Subcutaneous adipose tissue (tissue), 4 donors: ENCODE results near the gene PRPF38A. TPM values are rescaled to one million over a fixed set of nuclear protein-coding genes. Genes with fewer than 3 reads are reported as not detected.

ENCODE experiments used
- CTCF ChIP-seq: fragments of 450-650 bp; IDR thresholded peaks from one replicate; pipeline ENCODE4 v1.5.1; 2016; ENCODE audit warnings: low read depth, mild to moderate bottlenecking, control low read depth, antibody characterized with exemption, moderate library complexity
- total RNA-seq, 4 donors: library from RNA; depleted of rRNA; stranded (reverse); fragments of >200 nt; gene quantifications; one replicate each; pipeline ENCODE4 v1.1.0, GENCODE V29; 2016

PRPF38A gene
- total RNA-seq, 4 donors from 2014 or later: 9.2 to 14.5 (median 9.6) TPM

GRCh38 chr1:52423771-52424170, 19.4 kb downstream of the PRPF38A start:
- no peak for TF ChIP-seq CTCF

GRCh38 chr1:52424231-52424636, 19.8 kb downstream of the PRPF38A start:
- no peak for TF ChIP-seq CTCF

- no peak for TF ChIP-seq CTCF
Measured at GRCh38 chr1:52424813-52425212, 20.4 kb downstream of the PRPF38A start.

- TF ChIP-seq CTCF: no peak
Measured at GRCh38 chr1:52426371-52426770, 22.0 kb downstream of the PRPF38A start.

GRCh38 chr1:52427152-52427551, 22.8 kb downstream of the PRPF38A start:
- no peak for TF ChIP-seq CTCF

GRCh38 chr1:52432807-52433206, 28.4 kb downstream of the PRPF38A start:
- no peak for TF ChIP-seq CTCF

- no peak for TF ChIP-seq CTCF
Measured at GRCh38 chr1:52435211-52435610, 30.8 kb downstream of the PRPF38A start.
